TTC549 (cell line): ENCODE measurements around the gene PBRM1.

Experiments used
- FAIRE-seq: peaks from 2 replicates; lab custom pipeline; 2012; peaks lifted over from hg19 to GRCh38; lab: Jason Lieb, UNC

Gene PBRM1

GRCh38 chr3:52670621-52671521, 14.8 kb downstream of the PBRM1 start:
- FAIRE-seq: no peak

GRCh38 chr3:52663098-52663497, 22.6 kb downstream of the PBRM1 start:
- no peak for FAIRE-seq

GRCh38 chr3:52660046-52660445, 25.7 kb downstream of the PBRM1 start:
- FAIRE-seq: no peak

DNA sequence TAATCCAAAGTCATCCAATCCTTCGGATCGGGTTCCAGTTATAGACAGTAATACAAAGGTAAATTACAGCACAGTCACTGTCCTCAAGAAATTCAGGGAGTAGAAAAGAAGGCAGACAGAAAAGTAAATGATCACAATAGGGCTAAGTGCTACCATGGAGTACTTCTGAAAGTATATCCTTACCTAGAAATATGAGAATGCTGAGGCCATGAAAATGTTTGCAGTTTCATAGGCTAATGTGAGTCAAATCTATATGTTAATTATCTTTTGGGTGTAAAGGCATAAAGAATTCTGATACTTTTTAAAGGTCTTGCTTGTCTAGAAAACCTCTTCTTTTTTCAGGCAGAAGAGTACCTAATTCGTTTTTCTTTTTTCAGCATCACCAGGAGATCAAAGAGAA, 29.8 kb downstream of the PBRM1 start:
- no peak for FAIRE-seq

DNA sequence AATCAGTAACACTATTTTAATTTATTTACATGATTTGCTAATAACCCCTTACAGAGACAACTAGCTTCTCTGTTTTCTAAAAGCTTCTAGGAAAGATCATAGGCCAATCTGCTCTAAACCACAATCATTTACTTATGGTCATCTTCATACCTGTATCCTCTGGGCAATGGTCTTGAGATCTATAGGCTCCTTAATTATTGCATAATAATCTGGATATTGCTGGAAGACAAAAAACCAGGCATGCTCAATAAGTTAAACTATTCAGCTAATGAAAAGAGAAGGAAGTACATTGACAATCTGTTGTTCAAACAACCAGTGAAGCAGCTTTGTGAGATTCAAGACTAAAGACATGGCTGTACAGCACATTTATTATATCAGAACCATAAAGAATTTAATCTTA, 34.1 kb downstream of the PBRM1 start:
- FAIRE-seq: no peak

DNA sequence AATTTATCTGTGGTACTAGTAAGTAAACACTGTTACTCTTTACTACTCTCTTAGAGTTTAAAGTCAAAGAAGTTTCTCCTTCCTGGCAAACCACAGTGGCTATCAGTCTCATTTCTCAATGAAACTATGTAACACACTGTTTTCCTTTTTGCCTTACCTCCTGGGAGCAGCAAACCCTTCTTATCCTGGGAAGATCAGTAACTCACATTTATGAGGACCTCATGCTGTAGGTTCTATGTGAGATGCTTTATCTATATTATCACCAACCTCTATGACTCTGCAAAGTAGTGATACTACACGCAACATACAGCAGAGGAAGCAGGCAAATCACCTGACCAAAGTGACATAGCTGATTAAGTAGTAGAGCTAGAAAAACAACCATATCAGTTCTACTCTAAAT, 35.3 kb downstream of the PBRM1 start:
- no peak for FAIRE-seq

GRCh38 chr3:52649461-52650210, 36.1 kb downstream of the PBRM1 start:
- no peak for FAIRE-seq

- no peak for FAIRE-seq
Observed at GRCh38 chr3:52645549-52645948, 40.2 kb downstream of the PBRM1 start.

DNA sequence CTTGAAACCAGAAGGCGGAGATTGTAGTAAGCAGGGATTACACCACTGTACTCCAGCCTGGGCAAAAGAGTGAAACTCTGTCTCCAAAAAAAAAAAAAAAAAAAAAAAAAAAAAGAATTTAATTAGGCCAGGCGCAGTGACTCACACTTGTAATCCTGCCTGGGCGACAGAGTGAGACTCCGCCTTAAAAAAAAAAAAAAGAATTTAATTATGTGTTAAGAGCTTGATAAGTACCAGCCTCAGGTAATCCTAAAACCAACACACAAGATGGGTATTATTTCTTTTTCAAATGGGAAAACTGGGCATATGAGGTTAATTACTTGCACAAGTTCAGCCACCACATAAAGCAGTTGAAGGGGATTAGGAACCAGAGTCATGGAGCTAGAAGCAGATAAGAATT, 49.0 kb downstream of the PBRM1 start:
- no peak for FAIRE-seq

GRCh38 chr3:52633786-52634185, 51.9 kb downstream of the PBRM1 start:
- no peak for FAIRE-seq

DNA sequence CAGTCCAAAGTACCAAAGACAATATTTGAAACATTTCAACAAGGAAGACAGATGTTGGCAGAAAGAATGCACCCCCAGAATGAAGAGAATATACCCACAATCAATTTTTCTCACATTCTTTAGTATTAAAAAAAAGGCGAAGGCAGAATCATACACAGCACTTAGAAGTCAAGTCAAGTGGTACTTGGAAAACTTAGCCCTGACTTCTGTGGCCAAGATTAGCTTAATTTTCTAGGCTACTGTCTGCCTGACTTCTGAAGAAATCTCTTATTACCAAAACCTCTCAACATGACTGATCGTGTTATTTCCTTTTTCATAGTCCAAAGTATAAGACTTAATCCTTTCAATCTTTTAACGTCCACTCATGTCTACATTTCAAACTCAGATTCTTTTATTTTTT, 60.7 kb downstream of the PBRM1 start:
- no peak for FAIRE-seq

DNA sequence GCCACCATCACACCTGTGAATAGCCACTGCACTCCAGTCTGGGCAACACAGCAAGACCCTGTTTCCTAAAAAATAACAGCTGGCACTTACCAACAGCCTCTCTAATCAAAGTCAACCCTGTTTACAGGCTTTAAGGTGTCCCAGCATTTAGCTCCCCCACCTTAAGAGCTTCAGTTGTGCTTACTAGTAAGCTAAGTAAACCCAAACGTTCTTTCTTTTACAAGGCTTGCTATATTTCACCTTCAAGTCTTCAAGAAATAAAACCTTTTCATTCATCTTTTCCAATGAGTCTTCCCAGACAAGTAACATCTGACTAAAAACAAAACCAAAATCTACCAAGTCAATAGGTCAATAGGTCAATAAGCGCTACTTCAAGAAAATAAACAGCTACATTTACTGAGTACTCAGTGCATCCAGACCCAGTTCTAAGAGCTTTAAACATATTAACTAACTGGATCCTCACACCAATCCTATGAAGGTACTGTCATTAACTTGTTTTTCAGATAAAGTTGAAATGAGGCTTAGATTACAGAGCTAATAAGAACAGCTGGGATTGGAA, 62.4 kb downstream of the PBRM1 start:
- no peak for FAIRE-seq

DNA sequence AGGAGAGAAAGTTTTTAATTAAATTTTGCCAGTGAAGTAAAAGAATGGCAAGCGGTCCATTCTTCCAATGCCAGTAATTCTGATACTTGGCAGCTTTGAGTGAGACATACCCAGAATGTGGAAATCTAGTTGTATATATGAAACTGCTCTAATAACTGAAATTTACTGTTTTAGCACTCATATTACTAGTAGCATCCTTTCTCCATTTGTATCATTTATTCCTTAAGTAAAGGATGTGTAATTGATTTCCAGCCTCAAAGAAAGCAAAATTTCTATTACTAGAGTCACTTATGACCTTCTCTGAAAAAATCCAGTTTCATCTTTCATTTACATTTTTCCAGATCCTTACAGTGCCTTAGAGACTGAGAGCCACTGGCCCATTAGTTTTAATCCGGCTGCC, 65.1 kb downstream of the PBRM1 start:
- no peak for FAIRE-seq

- no peak for FAIRE-seq
Observed at GRCh38 chr3:52615166-52615565, 70.5 kb downstream of the PBRM1 start.

DNA sequence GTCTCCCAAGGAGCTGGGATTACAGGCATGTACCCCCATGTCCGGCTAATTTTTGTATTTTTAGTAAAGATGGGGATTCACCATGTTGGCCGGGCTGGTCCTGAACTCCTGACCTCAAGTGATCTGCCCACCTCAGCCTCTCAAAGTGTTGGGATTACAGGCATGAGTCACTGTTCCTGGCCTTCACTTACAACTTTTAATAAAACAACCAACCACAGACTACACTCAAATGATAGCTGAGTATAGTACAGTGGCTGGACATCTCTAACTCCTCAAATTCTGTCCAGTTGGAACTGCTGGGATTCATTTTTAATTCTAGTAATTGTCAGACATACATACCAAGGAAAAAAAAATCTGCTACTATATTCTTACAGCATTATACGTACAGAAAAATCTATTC, 71.0 kb downstream of the PBRM1 start:
- no peak for FAIRE-seq

- FAIRE-seq: no peak
Observed at GRCh38 chr3:52609316-52609815, 76.3 kb downstream of the PBRM1 start.

- no peak for FAIRE-seq
Observed at GRCh38 chr3:52608337-52608736, 77.4 kb downstream of the PBRM1 start.

DNA sequence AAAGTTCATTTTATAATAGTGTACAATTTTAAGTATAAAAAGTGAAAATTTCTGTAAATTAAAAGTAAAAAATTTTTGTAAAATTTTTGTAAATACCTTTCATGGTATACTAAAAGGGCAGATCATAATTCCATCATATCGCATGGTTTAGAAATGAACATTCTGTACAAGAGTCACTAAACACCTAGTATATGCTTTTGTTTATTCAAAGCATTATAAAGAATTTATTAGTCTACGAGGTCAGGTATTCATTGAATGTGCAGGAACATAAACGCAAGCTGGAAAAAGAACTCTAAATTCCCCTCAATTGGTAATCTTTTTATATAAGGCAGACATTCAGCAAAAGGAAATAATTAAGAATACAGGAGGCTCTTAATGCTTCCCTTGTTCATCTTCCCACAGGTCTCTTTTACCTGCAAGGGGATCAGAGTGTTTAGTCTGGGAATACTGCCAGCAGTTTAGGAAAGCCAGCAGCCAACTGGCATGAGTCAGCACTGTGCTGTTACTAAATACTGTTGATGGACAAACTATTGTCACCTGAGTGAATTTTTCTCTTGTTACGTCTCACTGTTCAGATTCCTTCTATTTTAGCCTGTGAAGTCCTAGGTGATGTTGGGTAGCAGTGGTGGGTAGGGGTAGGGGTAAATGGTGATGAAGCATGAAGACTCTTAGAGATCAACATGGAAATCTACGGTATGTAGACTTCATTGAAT, 79.2 kb downstream of the PBRM1 start:
- no peak for FAIRE-seq

GRCh38 chr3:52600258-52600657, 85.5 kb downstream of the PBRM1 start:
- FAIRE-seq: no peak

DNA sequence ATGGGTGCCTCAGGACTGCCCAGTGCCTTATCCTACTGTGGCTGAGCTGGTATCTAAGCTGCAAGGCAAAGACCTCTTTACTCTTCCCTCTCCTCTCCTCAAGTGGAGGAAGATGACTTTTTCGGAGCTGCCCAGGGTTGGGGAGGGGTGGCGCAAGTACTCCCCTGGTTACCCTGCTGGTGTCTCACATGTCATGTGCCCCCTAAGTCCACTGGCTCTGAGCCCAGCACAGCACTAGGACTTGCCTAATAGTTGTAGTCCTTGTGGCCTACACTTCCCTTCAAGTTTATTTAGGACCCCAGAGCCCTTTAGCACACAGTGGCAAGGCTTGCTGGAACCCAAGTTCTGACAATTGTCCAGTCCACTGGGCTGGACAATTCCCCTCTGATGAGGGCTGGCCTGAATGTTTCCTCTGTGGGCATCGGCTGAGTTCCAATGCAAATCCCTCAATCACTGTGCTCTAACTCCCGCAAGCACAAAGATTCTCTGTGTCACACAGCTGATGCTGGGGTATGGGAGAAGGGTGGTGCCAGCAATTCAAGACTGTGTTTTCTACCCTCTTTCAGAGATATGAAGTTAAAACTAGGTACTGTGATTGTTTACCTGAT, 89.0 kb downstream of the PBRM1 start:
- no peak for FAIRE-seq

- no peak for FAIRE-seq
Observed at GRCh38 chr3:52593103-52593502, 92.6 kb downstream of the PBRM1 start.
